ENCODE results near the gene PDK2.

PDK2 gene

DNA sequence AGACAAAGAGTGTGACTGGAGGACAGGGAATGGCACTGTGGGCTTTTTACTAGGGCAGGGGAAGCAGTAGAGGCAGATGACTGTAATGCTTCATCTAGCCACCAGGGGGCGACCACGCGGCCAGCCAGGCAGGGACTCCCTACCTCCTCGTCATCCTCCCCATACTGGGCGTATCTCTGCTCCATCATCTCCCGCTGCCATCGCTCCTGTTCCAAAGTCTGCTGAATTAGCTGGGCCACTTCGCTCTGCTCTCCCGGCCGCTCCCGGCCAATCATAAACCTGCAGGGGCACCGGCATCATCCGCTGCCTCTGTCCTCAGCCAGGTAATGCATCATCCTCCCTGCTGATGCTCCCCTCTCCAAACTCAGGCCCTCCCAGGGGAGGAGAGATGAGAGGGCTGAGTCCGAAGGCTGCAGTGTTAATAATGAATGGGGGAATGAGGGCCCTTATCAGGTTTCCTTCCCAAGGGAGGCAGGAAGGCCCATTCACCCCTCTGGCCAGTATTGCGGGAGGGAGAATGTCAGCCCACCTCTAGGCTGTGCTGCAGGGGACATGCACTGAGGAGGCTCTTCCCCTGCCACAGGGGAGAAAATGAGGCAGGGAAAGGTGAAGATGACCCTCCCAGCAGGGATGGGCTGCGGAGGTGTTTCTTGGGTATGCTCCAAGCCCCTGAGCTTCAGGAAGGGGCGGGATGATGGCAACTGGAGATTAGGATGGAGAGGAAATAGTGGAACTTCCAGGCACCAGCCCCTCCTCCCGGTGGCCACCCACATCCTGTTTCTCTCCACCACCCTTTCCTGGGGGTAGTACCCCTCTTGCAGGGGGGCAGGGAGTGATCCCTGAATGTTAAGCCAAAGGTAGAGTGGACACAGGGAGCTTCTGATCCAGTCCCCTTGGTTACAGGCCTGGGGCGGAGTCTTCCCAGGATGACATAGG, 45.1 kb downstream of the PDK2 start:
- peak; percentile 85 for DNase-seq

DNA sequence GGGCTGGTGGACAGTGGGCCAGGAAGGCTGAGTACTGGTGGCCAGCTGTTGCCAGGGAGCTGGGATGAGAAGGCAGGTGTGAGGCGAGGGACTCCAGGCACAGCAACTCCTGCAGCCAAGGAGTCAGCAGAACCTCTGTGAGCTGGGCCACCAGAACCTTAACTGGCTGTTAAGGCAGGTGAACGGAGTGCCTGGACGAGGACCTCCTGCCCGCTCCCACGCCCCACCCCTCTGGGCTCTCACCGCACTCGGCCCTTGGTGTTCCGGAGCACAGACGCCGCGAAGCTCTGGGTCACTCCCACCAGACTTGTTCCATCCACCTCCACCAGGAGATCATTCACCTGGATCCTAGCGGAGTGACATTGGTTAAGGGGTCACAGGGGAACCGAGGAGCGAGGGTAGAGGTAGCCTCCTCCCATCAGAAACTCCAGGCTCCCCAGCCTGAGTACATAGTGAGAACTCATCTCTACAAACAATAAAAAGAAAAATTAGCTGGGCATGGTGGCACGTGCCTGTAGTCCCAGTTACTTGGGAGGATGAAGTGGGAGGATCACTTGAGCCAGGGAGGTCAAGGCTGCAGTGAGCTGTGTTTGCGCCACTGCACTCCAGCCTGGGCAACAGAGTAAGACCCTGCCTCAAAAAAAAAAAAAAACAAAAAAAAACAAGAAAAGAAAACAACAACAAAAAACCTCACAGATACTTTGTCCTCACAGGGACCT, 46.0 kb downstream of the PDK2 start:
- DNase-seq: no peak

DNA sequence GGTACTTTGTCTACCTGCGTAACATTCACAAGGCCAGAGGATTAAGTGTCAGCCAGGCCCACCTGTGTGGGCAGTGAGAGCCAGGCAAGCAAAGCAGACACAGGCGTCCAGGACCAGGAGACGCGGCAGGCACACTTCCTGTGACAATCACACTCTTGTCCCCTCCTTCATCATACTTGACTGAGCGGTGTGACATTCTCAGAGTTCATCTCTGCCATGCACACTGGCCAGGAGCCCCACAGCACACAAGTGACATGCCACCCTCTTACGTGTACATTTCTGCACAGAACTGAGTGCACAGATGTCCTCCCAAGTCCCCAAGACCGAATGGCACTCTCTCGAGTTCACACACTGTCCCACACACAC, 46.6 kb downstream of the PDK2 start:
- DNase-seq: peak; percentile 24

DNA sequence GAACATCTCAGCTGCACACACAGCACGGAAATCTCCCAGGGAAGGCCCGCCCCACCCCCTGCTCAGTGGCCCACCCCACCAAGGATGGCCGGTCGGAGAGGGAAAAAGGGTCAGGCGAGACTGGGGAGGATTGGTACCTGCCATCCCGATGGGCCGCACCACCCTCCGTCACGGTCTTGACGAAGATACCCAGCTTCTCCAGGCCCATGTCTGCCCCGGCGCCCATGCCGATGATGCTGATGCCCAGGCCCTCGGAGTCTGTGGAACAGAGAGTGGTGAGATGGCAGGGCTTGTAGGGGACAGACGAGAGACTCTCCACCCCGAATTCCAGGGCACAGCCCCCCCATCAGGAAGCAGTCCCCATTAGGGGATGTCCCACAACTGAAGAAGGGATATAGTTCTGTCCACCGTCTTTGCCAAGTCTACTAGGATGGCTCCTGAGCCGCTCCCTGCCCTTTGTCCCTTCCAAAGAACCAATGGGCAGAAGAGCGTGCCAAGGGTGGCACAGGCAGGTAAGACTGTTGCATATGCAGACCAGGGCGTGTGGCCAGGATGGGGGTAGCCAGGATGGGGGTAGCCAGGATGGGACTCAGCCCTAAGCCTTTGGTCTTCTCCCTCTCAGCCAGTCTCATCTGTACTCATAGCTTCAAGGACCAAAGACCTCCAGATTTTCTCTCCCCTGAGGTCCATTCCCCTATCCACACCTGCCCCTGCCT, 48.5 kb downstream of the PDK2 start:
- DNase-seq: no peak

DNA sequence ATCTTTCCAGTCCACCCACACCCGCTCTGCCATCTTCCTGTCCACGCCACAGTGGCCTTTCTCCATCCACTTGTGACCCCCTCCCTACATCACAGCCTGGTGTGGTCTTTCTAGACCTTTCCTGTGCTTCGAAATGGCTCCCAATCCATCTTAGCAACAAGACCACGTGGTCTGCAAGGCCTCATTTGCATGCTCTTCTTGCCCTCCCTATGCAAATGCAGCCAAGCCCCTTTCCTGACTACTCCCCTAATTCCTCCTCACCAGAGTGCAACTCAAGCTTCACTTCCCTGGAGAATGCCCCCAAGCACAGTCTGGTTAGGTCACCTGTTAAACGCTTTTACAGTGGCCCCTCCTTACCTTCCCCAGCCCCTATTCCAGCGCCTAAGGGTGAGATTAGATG, 49.2 kb downstream of the PDK2 start:
- DNase-seq: no peak

DNA sequence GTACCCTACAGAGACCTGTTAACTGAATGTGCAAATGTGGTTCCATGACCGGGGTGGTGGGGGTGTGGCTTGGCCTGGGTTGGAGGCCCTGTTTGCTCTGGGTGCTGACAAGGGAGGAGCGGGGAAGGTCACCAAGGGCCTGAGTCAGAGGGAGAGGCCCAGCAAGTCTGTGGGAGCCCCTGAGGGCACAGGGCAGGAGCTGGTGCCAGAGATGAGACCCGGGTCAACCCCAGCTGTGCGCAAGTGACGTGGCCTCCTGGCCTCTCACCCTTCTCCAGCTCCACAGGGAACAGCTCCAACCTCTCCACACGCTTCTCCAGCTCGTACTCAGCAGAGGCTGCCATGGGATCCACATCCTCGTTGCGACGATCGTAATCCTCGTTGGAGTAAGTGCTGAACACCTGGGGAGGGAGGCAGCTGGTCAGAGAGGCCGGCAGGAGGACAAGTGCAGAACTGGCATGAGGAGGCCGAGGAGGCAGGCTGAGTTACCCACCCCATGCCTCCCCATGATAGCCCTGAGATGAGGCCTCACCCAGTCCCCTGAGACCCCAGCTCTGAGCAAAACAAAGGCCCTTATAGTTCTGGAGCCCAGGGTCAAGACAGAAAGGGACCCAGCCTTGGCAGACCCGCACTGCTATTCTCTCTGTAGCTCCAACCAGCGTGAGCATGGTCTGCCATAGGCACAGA, 49.8 kb downstream of the PDK2 start:
- no peak for DNase-seq

DNA sequence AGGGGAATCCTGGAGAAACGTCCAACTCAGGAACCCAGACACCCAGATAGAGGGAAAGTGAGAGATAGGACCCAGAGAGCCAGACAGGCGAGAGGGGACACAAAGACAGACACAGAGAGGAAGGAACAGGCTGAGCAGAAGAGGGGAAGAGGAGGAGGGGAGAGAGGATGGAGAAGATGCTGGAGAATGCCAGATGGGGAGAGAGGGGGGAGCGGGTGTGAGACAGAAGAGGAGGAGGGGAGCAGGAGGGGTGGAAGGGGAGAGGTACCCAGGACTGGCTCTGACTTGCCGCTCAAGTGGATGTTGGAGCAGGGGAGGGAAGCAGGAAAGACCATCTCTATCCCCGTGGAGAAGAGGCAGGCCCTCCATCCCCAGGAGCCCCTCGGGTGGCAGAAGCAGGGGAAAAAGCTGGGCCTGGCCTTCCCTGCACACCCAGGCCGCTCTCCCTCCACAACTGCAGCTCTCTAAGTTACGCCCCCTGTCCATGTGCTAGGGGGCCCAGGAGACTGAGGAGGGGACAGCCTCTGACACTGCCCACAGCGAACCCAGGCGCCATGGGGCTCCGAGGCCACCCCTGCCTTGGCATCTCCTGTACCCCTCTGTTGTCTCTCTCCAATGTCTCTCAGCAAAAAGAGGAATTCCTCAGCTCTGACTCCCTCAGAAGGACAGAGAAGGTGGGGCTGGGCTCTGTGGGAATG, 50.5 kb downstream of the PDK2 start:
- no peak for DNase-seq

DNA sequence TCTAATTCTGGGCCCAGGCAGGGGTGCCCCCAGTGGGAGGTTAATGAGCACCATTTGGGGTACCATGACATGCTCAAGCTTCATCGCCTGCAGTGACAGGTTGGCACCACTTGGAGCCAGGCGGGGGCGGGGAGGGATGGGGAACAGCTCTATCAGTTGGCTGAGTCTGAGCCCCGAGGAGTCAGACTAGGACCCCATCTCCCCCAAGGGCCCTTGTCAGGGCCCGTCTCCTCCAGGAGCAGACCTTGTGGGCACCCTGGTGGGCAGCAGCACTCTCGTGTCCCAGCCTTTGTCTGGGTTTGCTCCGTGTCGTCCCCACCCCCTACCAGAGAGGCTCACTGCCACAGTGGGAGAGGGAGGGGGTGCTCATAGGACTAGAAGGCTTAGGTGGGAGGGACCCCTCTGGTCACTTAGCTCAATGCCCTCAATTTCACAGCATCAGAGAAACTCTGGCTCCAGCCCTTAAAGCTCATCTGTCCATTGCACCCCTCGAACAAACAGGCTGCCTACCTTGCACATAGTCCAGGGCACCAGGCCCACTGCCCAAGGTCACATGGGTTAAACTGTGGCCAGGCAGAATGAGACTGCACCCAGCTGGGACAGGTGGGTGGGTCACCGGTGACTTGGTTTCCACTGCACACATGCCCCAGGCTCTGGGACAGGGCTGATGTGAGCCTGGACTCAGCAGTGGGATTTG, 51.2 kb downstream of the PDK2 start:
- peak; percentile 36 for DNase-seq

DNA sequence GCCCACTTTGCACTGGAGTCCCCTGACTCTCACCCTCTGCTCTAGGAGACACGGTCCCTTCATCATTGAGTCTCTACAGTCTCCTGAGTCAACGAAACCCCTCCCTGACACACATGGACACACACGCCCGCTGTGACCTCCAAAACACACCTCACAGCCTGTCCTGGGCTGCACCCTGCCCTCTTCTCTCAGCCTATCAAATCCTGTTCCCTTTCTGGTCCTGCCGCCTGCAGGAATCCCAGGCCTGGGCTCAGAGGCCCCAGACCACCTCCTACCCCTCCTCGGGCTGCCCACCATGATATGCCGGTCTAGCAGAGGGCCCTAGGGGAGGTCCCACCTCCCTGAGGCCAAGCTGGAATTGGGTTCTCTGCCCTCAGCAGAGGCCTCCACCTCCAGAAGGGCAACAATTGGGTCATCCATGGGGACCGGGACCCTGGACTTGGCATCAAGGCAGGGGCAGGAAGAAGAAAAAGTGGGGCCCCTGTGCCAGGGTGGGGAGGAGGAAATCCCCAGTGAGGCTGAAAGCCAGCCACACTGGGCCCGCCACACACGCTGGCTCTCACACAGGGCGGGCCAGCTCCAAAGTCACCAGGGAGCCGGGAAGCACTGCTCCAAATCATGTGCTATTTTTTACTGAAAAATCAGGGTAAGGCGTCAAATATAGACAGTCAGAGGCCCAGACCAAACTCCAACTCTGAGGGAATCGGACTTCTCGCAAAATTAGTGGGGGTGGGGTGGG, 51.9 kb downstream of the PDK2 start:
- peak; percentile 42 for DNase-seq

DNA sequence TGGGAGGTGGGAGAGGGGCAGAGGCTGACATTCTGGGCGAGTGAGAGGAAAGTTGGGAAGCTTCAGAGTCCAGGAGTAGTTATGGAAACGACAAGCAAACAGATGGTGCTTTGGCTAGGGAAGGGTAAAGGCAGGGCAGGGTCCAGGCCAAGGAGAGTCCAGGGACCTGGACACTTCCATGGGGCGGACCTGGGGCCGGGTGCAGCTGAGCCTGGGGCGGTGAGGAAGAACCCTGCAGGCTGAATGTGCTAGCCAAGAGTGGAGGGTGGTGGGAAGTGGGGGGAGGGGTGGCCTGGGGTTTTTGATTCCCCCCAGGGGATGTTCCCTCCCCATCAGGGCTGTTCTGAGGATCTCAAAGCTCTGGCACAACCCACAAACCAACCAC, 52.7 kb downstream of the PDK2 start:
- DNase-seq: peak; percentile 19

DNA sequence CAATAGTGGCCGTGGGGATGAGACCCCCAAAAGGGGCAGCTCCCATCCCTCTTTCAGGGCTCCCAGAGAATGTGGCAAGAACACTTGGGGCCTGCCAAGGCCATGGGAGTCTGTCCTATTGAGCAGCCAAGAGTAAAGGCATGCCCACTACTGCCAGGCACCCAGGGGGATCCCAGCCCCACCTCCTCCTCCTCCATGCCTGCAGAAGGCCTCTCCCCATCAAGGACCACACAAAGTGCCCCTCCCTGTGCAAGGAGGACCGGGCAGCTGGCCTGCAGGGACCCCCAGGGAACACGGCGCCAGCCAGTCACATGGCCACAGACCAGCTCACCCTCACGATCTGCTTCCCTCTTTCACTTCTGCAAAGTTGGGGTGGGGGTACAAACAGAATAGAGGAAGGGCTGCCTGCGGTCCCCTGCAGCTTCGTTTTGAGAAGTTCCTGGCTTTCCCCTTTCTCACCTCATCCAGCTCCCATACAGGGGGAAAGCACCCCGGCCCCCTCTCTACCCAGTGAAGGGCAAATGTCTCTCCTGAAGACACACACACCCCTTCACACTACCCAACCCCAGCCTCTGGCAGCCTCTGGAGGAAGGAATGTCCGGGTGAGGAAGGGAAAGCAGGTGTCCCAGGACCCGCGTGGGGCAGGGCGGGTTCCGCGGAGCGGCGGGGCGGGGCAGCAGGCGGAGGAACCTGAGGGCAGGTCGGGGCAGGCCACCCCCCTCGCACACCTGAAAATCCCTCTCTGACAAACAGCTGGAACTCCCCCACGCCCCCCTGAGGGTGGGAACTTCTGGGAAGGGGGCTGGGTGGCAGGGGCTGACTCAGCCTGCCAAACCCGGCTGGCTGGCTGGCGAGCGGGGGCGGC, 53.3 kb downstream of the PDK2 start:
- peak; percentile 85 for DNase-seq

DNA sequence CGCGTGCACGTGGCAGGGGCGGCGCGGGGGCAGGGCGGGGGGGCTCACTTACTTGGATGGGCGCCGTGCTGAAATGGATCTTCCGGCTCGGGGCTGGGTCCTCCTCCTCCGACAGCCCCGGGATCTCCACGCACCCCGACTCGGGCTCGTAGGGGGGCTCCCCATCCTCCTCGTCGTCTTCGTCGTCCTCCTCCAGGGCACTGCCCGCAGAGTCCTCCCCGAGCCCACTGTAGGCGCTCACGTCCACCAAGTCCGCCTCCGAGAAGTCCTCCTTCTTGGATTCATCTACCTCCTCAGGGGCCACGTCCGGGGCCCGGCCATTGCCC, 53.9 kb downstream of the PDK2 start:
- no peak for DNase-seq

DNA sequence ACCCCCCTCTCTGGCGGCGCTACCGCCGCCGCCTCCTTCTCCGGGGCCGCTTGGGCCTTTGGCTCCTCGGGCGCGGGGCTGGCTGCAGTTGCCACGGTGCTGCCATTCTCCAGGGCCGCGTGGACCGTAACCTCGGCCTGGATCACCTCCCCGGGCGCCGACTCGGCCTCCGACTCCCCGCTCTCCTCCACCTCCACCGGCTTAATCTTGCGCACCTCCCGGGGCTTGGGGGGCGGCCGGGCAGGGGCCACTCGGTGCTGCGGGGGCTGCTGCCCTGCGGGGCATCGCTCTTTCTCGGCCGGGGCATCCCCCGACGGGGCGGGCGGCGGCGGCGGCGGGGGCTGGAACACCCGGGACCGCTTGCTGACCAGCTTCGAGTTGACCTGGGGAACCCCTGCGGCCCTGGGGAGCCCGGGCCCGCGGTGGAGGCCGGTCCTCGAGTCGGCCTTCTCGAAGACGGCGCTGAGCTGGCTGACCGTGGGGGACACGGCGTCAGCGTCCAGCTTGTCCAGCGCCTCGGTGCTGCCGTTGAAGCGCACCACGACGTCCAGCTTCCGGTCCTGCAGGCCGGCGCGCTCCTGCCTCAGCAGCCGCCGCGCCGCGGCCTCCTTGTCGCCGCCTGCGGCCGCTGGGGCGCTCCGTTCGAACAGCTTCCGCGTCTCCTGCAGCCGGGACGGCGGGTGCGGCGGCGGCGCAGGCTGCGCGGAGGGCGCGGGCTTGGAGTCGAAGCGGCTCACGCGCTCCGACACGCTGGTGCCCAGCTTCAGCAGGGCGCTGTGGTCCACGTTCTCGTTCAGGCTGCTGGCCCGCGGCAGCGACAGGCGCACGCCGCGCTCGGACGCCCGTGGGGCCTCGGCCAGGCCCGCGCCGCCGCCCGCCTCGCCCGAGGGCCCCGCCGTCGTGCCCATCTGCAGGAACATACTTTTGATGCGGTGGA, 54.5 kb downstream of the PDK2 start:
- DNase-seq: peak; percentile 59

DNA sequence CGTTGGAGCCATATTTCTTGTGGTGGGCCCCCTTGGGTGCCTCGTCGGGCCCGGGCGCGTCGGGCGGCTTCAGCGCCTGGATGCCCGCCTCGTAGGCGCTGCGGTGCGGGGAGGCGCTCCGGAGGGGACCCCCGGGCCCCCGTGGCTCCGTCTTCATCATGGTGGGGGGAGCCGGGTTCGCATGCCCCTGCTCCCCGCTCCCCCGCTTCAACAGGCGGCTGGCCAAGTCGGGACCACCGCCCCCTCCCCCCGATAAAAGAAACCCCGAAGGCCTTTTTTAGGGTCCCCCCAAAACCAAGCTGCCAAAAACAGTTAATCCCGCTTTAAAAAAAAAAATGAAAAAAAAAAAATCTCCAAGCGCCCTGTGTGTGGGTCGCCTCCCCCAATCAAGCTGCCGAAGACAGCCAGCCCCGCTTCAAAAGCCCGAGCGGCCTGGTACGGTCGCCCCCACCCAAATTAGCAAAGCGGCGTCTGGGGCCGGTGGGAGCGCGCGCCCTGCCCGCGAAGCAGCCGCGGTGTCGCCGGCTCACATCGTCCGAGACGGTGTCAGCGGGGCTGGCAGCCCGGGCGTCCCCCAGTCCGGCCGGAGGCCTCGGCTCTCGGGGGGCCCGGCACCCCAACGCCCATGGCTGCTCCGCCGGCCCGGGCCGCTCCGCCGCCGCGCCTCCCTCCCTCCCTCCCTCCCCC, 55.3 kb downstream of the PDK2 start, which contains the start of gene PPP1R9B:
Gene PPP1R9B, minus strand, starts transcription at position 324 of the 687 bp plus-strand sequence. Its CDS starts 164 bp downstream, at position 160.
- DNase-seq: no peak

DNA sequence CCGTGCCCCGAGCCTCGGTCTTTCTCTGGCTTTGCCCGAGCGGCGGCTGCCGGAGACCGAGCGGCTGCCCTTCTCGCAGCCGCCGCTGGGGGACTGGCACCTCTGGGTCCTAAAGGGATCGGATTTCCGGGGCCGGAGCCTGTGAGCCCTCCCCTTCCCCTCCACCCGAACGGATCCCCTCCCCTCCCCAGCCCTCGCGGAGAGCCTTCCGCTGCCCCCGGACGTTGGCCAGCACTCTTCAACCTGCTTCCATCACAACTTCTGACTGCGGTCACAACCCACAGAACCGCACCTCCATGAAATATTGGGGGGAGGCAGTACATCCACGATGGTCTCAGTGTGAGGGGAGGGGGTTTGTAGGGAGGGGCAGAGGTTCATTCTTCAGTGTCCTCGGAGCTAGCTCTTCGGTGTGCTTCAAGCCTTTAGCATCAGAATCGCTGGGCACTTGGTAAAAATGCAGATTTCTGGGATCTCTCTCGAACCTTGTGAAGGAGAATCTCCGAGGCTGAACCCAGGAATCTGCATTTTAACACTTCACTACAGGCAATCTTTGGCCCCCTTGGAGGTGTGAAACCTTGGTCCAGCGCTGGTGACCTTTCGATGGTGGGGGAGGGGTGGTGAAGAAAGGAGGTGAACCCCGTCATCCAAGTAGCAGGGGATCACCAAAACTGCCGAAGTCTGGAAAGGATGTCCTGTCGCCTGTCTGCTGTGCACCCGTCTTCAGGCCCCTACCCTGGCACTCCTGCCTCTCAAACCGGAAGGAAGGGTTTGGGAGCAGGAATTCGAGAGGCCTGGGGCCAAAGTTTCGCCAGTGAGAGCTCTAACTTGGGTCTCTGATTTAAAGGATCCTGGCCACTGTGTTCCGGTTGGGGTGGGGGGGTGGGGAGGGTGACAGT, 56.1 kb downstream of the PDK2 start:
- DNase-seq: peak; percentile 91

DNA sequence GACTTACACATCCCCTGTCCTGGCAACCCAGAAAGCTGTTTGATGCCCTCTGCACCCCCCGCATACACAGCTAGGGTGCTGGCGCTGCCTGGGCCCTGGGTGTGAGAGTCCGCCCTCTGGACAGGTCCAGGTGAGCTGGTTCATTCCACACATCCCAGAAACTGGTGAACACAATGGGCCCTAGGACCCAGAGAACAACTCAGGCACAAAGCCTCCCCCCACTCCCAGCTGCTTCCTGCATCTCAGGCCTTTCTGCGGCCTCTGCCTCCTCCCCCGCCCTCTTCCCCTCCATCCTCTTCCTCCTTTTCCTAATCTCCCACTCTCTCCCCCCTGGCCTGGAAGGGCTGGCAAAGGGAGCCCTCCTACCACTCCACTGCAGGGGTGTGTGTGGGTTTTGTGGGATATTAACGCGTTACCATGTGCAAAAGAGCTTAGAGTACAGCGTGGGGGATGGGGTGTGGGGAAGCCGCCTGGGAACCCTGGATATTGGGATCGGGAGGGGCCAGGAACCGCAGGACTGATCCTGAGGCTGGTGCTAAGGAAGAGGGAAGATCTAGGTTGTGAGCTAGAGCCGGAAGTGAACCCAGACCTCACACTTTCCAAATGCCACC, 56.9 kb downstream of the PDK2 start:
- DNase-seq: peak; percentile 54

DNA sequence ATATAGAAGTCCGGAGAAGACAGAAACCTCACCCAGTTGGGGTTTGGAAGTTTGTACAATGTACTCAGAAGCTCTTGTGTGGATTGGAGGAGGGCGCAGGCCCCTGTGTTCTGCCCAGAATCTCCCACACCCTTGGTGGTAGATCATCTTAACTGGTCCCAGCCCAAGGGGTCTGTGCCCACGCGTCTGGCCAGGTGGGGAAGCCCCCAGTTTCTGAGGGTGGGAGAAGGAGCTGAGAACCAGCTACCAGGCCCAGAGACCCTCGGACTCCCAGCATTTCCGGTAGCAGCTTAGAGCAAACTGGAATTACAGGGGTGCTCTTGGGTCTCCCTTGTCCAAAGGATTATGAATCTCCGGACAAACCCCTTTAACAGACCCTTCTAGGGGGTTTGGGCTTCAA, 57.6 kb downstream of the PDK2 start:
- DNase-seq: no peak

Measured in CD4-positive, alpha-beta T cell treated with Interleukin-21 for 1 hour (primary cell).